Endothelial cell of umbilical vein (primary cell): ENCODE measurements around the gene JARID2. TPM values are rescaled to one million over a fixed set of nuclear protein-coding genes. Genes with fewer than 3 reads are reported as not detected.

Experiments
- BruUV-seq: library from RNA; stranded (reverse); fragments of 400-500 nt; replicated peaks from 2 replicates; lab custom pipeline; 2021; lab: Mats Ljungman, UMichigan
- CTCF ChIA-PET: fragments of 300-600, 350-600 bp; sonication (Branson Sonifier 250); formaldehyde crosslinking; loops from one replicate; lab custom pipeline; 2021; ENCODE audit warnings: antibody characterized with exemption, inconsistent platforms; lab: Charles Lee
- POLR2A ChIA-PET: fragments of 300-600, 350-600 bp; sonication (Branson Sonifier 250); formaldehyde crosslinking; loops from one replicate; lab custom pipeline; 2021; ENCODE audit warnings: antibody characterized with exemption, inconsistent platforms; lab: Charles Lee
- DNase-seq: peaks from one replicate; pipeline ENCODE4 v3.0.0-alpha.2; 2011; ENCODE audit warnings: low read depth, low spot score
- FAIRE-seq: peaks from 2 replicates; lab custom pipeline; 2011; peaks lifted over from hg19 to GRCh38; lab: Jason Lieb, UNC
- H2AFZ ChIP-seq: 2 replicates; pipeline ENCODE4 v1.6.0; 2012; ENCODE audit warnings: low read depth, low read length, control low read depth, inconsistent platforms
- H3K27ac ChIP-seq: 2 replicates; pipeline ENCODE4 v1.5.1; 2011; ENCODE audit warnings: low read depth, mild to moderate bottlenecking, control low read depth, low read length, moderate library complexity; ENCODE audit not compliant: insufficient read depth
- H3K27me3 ChIP-seq, 2 experiments: 2 replicates each; pipeline versions ENCODE4 v1.6.0 to v1.6.1; 2011; ENCODE audit warnings: low read length in 2 of 2, mixed read lengths in 1 of 2; ENCODE audit not compliant: control insufficient read depth in 2 of 2, insufficient read depth in 2 of 2
- H3K36me3 ChIP-seq, 2 experiments: 2 replicates in 1 of 2; 3 replicates in 1 of 2; pipeline ENCODE4 v1.5.1; 2011; ENCODE audit warnings: low read length in 2 of 2, mild to moderate bottlenecking in 1 of 2, moderate library complexity in 1 of 2; ENCODE audit not compliant: control insufficient read depth in 2 of 2, insufficient read depth in 2 of 2; ENCODE audit errors: extremely low read depth in 1 of 2
- H3K4me1 ChIP-seq: 3 replicates; pipeline ENCODE4 v1.5.1; 2011; ENCODE audit warnings: mild to moderate bottlenecking, low read length; ENCODE audit not compliant: control insufficient read depth, insufficient read depth; ENCODE audit errors: extremely low read depth
- H3K4me2 ChIP-seq: 2 replicates; pipeline ENCODE4 v1.6.1; 2011; ENCODE audit warnings: low read length, control low read depth, mixed read lengths; ENCODE audit not compliant: insufficient read depth
- H3K4me3 ChIP-seq, 3 experiments: fragments of 200-600 bp in 1 of 3; sonication (generic), shearing (Covaris generic) in 1 of 3; replicated peaks in 1 of 3; 2 replicates each; pipeline ENCODE4 v1.5.1; 2011 to 2016; ENCODE audit warnings: control low read depth in 3 of 3, low read length in 3 of 3, mild to moderate bottlenecking in 2 of 3, inconsistent platforms in 1 of 3, low read depth in 1 of 3, moderate library complexity in 1 of 3; ENCODE audit not compliant: insufficient read depth in 1 of 3
- H3K79me2 ChIP-seq: 2 replicates; pipeline ENCODE4 v1.6.0; 2012; ENCODE audit warnings: low read length, inconsistent platforms; ENCODE audit not compliant: control insufficient read depth, insufficient read depth
- H3K9ac ChIP-seq: replicated peaks from 2 replicates; pipeline ENCODE3; 2011; ENCODE audit warnings: low read length, control low read depth; ENCODE audit not compliant: insufficient read depth; ENCODE audit errors: extremely low read depth
- H3K9me1 ChIP-seq: replicated peaks from 3 replicates; pipeline ENCODE4 v1.6.0; 2011; ENCODE audit warnings: mild to moderate bottlenecking, low read length; ENCODE audit not compliant: control insufficient read depth, insufficient read depth; ENCODE audit errors: extremely low read depth
- H3K9me3 ChIP-seq: replicated peaks from 2 replicates; pipeline ENCODE4 v1.5.1; 2012; ENCODE audit warnings: low read length, inconsistent platforms; ENCODE audit not compliant: control insufficient read depth, insufficient read depth
- H4K20me1 ChIP-seq: replicated peaks from 2 replicates; pipeline ENCODE3; 2011; ENCODE audit warnings: mild to moderate bottlenecking, low read length; ENCODE audit not compliant: control insufficient read depth, insufficient read depth; ENCODE audit errors: extremely low read depth
- EZH2 ChIP-seq: IDR thresholded peaks from 2 replicates; pipeline ENCODE4 v1.6.1; 2012; ENCODE audit warnings: borderline replicate concordance, low read depth, mild to moderate bottlenecking, moderate library complexity, low read length, inconsistent platforms; ENCODE audit not compliant: severe bottlenecking
- FOS ChIP-seq: IDR thresholded peaks from 2 replicates; pipeline ENCODE4 v1.6.1; 2011; ENCODE audit warnings: mild to moderate bottlenecking, low read length, moderate library complexity, borderline replicate concordance; ENCODE audit not compliant: insufficient read depth
- GATA2 ChIP-seq: IDR thresholded peaks from 2 replicates; pipeline ENCODE4 v1.7.0; 2011; ENCODE audit warnings: low read depth, mild to moderate bottlenecking, moderate library complexity, mixed read lengths, low read length; ENCODE audit not compliant: insufficient read length, insufficient read depth
- JUN ChIP-seq: IDR thresholded peaks from 2 replicates; pipeline ENCODE4 v1.6.1; 2011; ENCODE audit warnings: borderline replicate concordance, low read depth; ENCODE audit not compliant: insufficient read length, insufficient read depth
- MYC ChIP-seq: IDR thresholded peaks from one replicate; pipeline ENCODE4 v1.6.1; 2011; ENCODE audit warnings: mild to moderate bottlenecking, low read depth, low read length
- POLR2A ChIP-seq: IDR thresholded peaks from 2 replicates; pipeline ENCODE4 v1.6.1; 2012; ENCODE audit warnings: low read depth, mild to moderate bottlenecking, control low read depth, low read length
- POLR2AphosphoS5 ChIP-seq: IDR thresholded peaks from 2 replicates; pipeline ENCODE4 v1.6.1; 2012; ENCODE audit warnings: low read depth, mild to moderate bottlenecking, control low read depth, low read length, moderate library complexity; ENCODE audit not compliant: insufficient read depth
- dilution Hi-C: fragments of 300-500 bp; cut with MboI; formaldehyde crosslinking; loops from one replicate; pipeline ENCODE4 v1.15.0; 2019; ENCODE audit warnings: low sequenced_read_pairs; ENCODE audit not compliant: extremely low pct_ligation_motif_present
- intact Hi-C: fragments of 100-400 bp; cut with micrococcal nuclease; formaldehyde crosslinking; loops from one replicate; pipeline ENCODE4 v1.10.0; 2022
- polyA plus RNA-seq, 4 experiments: library from polyadenylated mRNA; depleted of rRNA in 3 of 4; stranded (reverse) in 3 of 4; unstranded in 1 of 4; fragments of >200 nt; gene quantifications; 2 replicates each; pipeline versions ENCODE4 v1.2.1 to v1.2.3, GENCODE V29; 2011 to 2012; ENCODE audit warnings: missing spikeins in 1 of 4
- total RNA-seq: library from RNA; stranded (reverse); gene quantifications from 2 replicates; pipeline ENCODE4 v1.2.3, GENCODE V29; 2021
- TF ChIP-seq, protein P1 (sequence below): IDR thresholded peaks from 2 replicates; pipeline ENCODE4 v1.6.1; 2011; ENCODE audit not compliant: insufficient read depth, insufficient read length
- TF ChIP-seq, protein P2 (sequence below), 2 donors: IDR thresholded peaks; 1 replicate in 1 of 2; 2 replicates in 1 of 2; pipeline ENCODE4 v1.5.1; 2011; ENCODE audit warnings: low read length in 2 of 2, mild to moderate bottlenecking in 2 of 2, moderate library complexity in 2 of 2, control low read depth in 1 of 2, inconsistent platforms in 1 of 2, low read depth in 1 of 2; ENCODE audit not compliant: insufficient read depth in 1 of 2; ENCODE audit errors: extremely low read depth in 1 of 2

The JARID2 gene
- total and polyA plus RNA-seq, 2 donors (not counting 3 experiments of a cell fraction or from before 2014, with no cell fraction given): 2.9 to 10.6 TPM

- Histone ChIP-seq H3K27ac (no peak overlapping the region), H3K27me3 (no peaks in the 10 kb centered on the region), H3K4me2 (no peak overlapping the region), H3K36me3 (no peaks in the 10 kb centered on the region), H3K9me3 (no peaks in the 10 kb centered on the region), H2AFZ (no peak overlapping the region), H3K79me2 (peaks cover 2% of the 10 kb centered on the region), H4K20me1 (no peaks in the 10 kb centered on the region), H3K4me3 (no peak overlapping the region), H3K9me1 (no peaks in the 10 kb centered on the region), H3K9ac (no peak overlapping the region), H3K4me1 (peaks cover 4% of the 10 kb centered on the region)
- ChIA-PET POLR2A (no interaction called here), CTCF (interaction anchor here (1.0 kb wide), 1 partner anchor 15 kb away, joined by 3 read pairs; no protein-coding TSS in a partner anchor)
- no TSS peak for BruUV-seq
- dilution Hi-C loops (no loop called here), intact Hi-C loops (no loop called here)
- no peak for DNase-seq
- FAIRE-seq: no peak
- TF ChIP-seq, protein P1, sequence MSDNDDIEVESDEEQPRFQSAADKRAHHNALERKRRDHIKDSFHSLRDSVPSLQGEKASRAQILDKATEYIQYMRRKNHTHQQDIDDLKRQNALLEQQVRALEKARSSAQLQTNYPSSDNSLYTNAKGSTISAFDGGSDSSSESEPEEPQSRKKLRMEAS: no peak
- TF ChIP-seq MYC (no peak), FOS (no peak), EZH2 (no peak), JUN (no peak), GATA2 (no peak), POLR2AphosphoS5 (no peak), POLR2A (no peak)
- TF ChIP-seq, protein P2, sequence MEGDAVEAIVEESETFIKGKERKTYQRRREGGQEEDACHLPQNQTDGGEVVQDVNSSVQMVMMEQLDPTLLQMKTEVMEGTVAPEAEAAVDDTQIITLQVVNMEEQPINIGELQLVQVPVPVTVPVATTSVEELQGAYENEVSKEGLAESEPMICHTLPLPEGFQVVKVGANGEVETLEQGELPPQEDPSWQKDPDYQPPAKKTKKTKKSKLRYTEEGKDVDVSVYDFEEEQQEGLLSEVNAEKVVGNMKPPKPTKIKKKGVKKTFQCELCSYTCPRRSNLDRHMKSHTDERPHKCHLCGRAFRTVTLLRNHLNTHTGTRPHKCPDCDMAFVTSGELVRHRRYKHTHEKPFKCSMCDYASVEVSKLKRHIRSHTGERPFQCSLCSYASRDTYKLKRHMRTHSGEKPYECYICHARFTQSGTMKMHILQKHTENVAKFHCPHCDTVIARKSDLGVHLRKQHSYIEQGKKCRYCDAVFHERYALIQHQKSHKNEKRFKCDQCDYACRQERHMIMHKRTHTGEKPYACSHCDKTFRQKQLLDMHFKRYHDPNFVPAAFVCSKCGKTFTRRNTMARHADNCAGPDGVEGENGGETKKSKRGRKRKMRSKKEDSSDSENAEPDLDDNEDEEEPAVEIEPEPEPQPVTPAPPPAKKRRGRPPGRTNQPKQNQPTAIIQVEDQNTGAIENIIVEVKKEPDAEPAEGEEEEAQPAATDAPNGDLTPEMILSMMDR (IDR thresholded peaks at IDR 0.05; ENCODE audit: extremely low read depth in 1 of 2, insufficient read depth in 1 of 2, low read depth in 1 of 2, low read length in 2 of 2): no peak
These were observed 79.7 kb downstream of the JARID2 start for GRCh38 chr6:15325540-15325955.
